IPS DF 6.9 (cell line): ENCODE data around the gene RAD51B.

ENCODE experiments used
- DNase-seq: peaks from one replicate; pipeline ENCODE4 v3.0.0-alpha.2; 2013; ENCODE audit warnings: low read depth, low spot score
- H3K27ac ChIP-seq: one replicate; pipeline ENCODE4 v1.5.1; 2013; ENCODE audit warnings: low read length, control low read depth
- H3K27me3 ChIP-seq: 2 replicates; pipeline ENCODE4 v1.6.1; 2013; ENCODE audit warnings: mild to moderate bottlenecking, low read length; ENCODE audit not compliant: control insufficient read depth, insufficient read depth
- H3K36me3 ChIP-seq: 2 replicates; pipeline ENCODE4 v1.6.1; 2013; ENCODE audit warnings: low read length; ENCODE audit not compliant: control insufficient read depth, insufficient read depth
- H3K4me1 ChIP-seq: 2 replicates; pipeline ENCODE4 v1.6.1; 2013; ENCODE audit warnings: low read length; ENCODE audit not compliant: control insufficient read depth, insufficient read depth
- H3K4me3 ChIP-seq: 2 replicates; pipeline ENCODE4 v1.5.1; 2013; ENCODE audit warnings: mild to moderate bottlenecking, low read length
- H3K9me3 ChIP-seq: 2 replicates; pipeline ENCODE4 v1.6.1; 2013; ENCODE audit warnings: low read length, inconsistent platforms; ENCODE audit not compliant: control insufficient read depth, insufficient read depth
- WGBS: extraction: QIAGEN DNeasy Blood & Tissue Kit; methylation state at CpG from one replicate; pipeline ENCODE4 v1.1.7; 2013; ENCODE audit warnings: mixed read lengths, missing lambda C conversion rate; ENCODE audit not compliant: insufficient read length, insufficient coverage; 5-methylcytosine and 5-hydroxymethylcytosine counted together

Gene RAD51B

GRCh38 chr14:68131907-68132306 lies 312.3 kb downstream of the RAD51B start:
- DNase-seq: no peak
- H3K27ac ChIP-seq: no peak overlapping the region
- H3K9me3 ChIP-seq: no peaks in the 10 kb centered on the region
- H3K36me3 ChIP-seq: no peaks in the 10 kb centered on the region
- H3K4me1 ChIP-seq: no peaks in the 10 kb centered on the region
- H3K4me3 ChIP-seq: no peak overlapping the region
- no peaks in the 10 kb centered on the region for H3K27me3 ChIP-seq

GRCh38 chr14:68132563-68133121 lies 313.1 kb downstream of the RAD51B start:
- no peaks in the 10 kb centered on the region for H3K27me3 ChIP-seq
- no peaks in the 10 kb centered on the region for H3K9me3 ChIP-seq
- H3K27ac ChIP-seq: no peak overlapping the region
- WGBS: no CpG with 5 or more reads among the region's 1 CpG
- H3K4me3 ChIP-seq: no peak overlapping the region
- no peaks in the 10 kb centered on the region for H3K36me3 ChIP-seq
- DNase-seq: no peak
- H3K4me1 ChIP-seq: no peaks in the 10 kb centered on the region

GRCh38 chr14:68133856-68134255 lies 314.3 kb downstream of the RAD51B start:
- DNase-seq: no peak
- no peaks in the 10 kb centered on the region for H3K9me3 ChIP-seq
- H3K27ac ChIP-seq: no peak overlapping the region
- H3K4me1 ChIP-seq: no peaks in the 10 kb centered on the region
- H3K4me3 ChIP-seq: no peak overlapping the region
- H3K36me3 ChIP-seq: no peaks in the 10 kb centered on the region
- no peaks in the 10 kb centered on the region for H3K27me3 ChIP-seq
- no CpG with 5 or more reads among the region's 4 CpGs for WGBS

GRCh38 chr14:68135028-68135427 lies 315.4 kb downstream of the RAD51B start:
- no peaks in the 10 kb centered on the region for H3K36me3 ChIP-seq
- H3K4me1 ChIP-seq: no peaks in the 10 kb centered on the region
- no peak overlapping the region for H3K4me3 ChIP-seq
- DNase-seq: no peak
- no peaks in the 10 kb centered on the region for H3K27me3 ChIP-seq
- no CpG with 5 or more reads among the region's 3 CpGs for WGBS
- no peaks in the 10 kb centered on the region for H3K9me3 ChIP-seq
- no peak overlapping the region for H3K27ac ChIP-seq

- no peak overlapping the region for H3K27ac ChIP-seq
- H3K27me3 ChIP-seq: no peaks in the 10 kb centered on the region
- no peaks in the 10 kb centered on the region for H3K36me3 ChIP-seq
- H3K4me3 ChIP-seq: no peak overlapping the region
- no peaks in the 10 kb centered on the region for H3K4me1 ChIP-seq
- no peaks in the 10 kb centered on the region for H3K9me3 ChIP-seq
- DNase-seq: no peak
- no CpG with 5 or more reads among the region's 2 CpGs for WGBS
Observed at GRCh38 chr14:68135566-68135965, 316.0 kb downstream of the RAD51B start.

GRCh38 chr14:68137704-68138619 lies 318.4 kb downstream of the RAD51B start:
- Histone ChIP-seq H3K27ac (no peak overlapping the region), H3K9me3 (no peaks in the 10 kb centered on the region), H3K4me3 (no peak overlapping the region), H3K36me3 (no peaks in the 10 kb centered on the region), H3K27me3 (no peaks in the 10 kb centered on the region), H3K4me1 (no peaks in the 10 kb centered on the region)
- peak; percentile 64 for DNase-seq
- no CpG with 5 or more reads among the region's 3 CpGs for WGBS

- no peaks in the 10 kb centered on the region for H3K36me3 ChIP-seq
- H3K4me1 ChIP-seq: no peaks in the 10 kb centered on the region
- H3K27ac ChIP-seq: no peak overlapping the region
- H3K27me3 ChIP-seq: no peaks in the 10 kb centered on the region
- WGBS: no CpG with 5 or more reads among the region's 4 CpGs
- no peak for DNase-seq
- H3K4me3 ChIP-seq: no peak overlapping the region
- H3K9me3 ChIP-seq: no peaks in the 10 kb centered on the region
Observed at GRCh38 chr14:68139431-68140075, 320.0 kb downstream of the RAD51B start.

GRCh38 chr14:68140076-68140741 lies 320.6 kb downstream of the RAD51B start:
- H3K4me1 ChIP-seq: no peaks in the 10 kb centered on the region
- no peak overlapping the region for H3K4me3 ChIP-seq
- no CpG with 5 or more reads among the region's 3 CpGs for WGBS
- no peak overlapping the region for H3K27ac ChIP-seq
- no peaks in the 10 kb centered on the region for H3K9me3 ChIP-seq
- no peak for DNase-seq
- no peaks in the 10 kb centered on the region for H3K36me3 ChIP-seq
- H3K27me3 ChIP-seq: no peaks in the 10 kb centered on the region

GRCh38 chr14:68140806-68141205 lies 321.2 kb downstream of the RAD51B start:
- no CpG with 5 or more reads among the region's 3 CpGs for WGBS
- H3K4me3 ChIP-seq: no peak overlapping the region
- H3K9me3 ChIP-seq: no peaks in the 10 kb centered on the region
- DNase-seq: no peak
- no peaks in the 10 kb centered on the region for H3K36me3 ChIP-seq
- no peaks in the 10 kb centered on the region for H3K4me1 ChIP-seq
- no peak overlapping the region for H3K27ac ChIP-seq
- H3K27me3 ChIP-seq: no peaks in the 10 kb centered on the region

GRCh38 chr14:68141281-68142088 lies 321.9 kb downstream of the RAD51B start:
- H3K27me3 ChIP-seq: no peaks in the 10 kb centered on the region
- H3K4me1 ChIP-seq: no peaks in the 10 kb centered on the region
- WGBS: no CpG with 5 or more reads among the region's 5 CpGs
- H3K27ac ChIP-seq: no peak overlapping the region
- H3K36me3 ChIP-seq: no peaks in the 10 kb centered on the region
- DNase-seq: no peak
- H3K9me3 ChIP-seq: no peaks in the 10 kb centered on the region
- H3K4me3 ChIP-seq: no peak overlapping the region
